ENCODE measurements around the gene PTK7.
"Not testable (repeated sequence)": the region's sequence is repeated elsewhere in the genome, so short reads cannot be mapped to it uniquely, and the experiment has no call there.

PTK7 gene

GRCh38 chr6:43054206-43054943, 21.7 kb upstream of the PTK7 start:
- no peak for DNase-seq

DNA sequence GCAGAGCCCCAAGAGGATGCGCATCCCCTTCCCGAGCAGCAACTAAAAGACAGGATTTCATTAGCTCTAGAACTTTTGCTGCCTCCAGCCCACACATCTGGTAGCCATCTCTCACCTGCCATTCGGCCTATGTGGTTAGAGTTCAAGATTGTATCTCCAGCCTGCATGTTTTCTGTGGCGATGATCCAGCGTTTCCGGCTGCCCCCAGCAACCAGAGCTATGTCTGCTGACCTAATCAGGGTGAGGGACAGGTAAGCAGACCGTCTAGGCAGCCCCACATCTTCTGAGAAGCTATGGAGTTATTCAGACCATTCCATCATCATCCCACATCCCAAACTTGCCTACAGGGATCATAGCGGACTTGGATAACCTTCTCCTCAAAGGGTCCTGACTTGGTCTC, 20.1 kb upstream of the PTK7 start:
- no peak for DNase-seq

- no peak for DNase-seq
These were observed 17.6 kb upstream of the PTK7 start for GRCh38 chr6:43058531-43058930.

- peak; percentile 94 to 98 for DNase-seq
These were observed 16.7 kb upstream of the PTK7 start, which contains the start of the genes KLC4 and MRPL2 for GRCh38 chr6:43059168-43060033. Gene KLC4, plus strand, starts transcription at chr6:43059631. Its CDS starts 1,705 bp downstream, at chr6:43061336. Gene MRPL2, minus strand, starts transcription at chr6:43059434. Its CDS starts 53 bp downstream, at chr6:43059381.

- no peak for DNase-seq
These were observed 15.9 kb upstream of the PTK7 start for GRCh38 chr6:43060034-43060754.

- no peak for DNase-seq
These were observed 15.1 kb upstream of the PTK7 start for GRCh38 chr6:43060755-43061633.

GRCh38 chr6:43061861-43062260, 14.3 kb upstream of the PTK7 start:
- DNase-seq: no peak

DNA sequence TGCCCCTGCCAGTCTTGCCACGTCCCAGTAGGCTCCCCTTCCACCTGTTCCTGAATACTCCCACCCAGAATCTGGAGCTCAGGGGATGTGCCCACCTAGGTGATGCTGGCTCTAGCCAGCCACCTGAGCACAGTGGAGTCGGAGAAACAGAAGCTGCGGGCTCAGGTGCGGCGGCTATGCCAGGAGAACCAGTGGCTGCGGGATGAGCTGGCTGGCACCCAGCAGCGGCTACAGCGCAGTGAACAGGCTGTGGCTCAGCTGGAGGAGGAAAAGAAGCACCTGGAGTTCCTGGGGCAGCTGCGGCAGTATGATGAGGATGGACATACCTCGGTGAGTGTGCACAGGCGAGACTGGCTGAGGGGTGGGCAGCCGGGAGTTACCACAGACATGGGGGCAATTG, 13.3 kb upstream of the PTK7 start:
- no peak for DNase-seq

- DNase-seq: no peak
These were observed 6.0 kb upstream of the PTK7 start for GRCh38 chr6:43070028-43070632.

DNA sequence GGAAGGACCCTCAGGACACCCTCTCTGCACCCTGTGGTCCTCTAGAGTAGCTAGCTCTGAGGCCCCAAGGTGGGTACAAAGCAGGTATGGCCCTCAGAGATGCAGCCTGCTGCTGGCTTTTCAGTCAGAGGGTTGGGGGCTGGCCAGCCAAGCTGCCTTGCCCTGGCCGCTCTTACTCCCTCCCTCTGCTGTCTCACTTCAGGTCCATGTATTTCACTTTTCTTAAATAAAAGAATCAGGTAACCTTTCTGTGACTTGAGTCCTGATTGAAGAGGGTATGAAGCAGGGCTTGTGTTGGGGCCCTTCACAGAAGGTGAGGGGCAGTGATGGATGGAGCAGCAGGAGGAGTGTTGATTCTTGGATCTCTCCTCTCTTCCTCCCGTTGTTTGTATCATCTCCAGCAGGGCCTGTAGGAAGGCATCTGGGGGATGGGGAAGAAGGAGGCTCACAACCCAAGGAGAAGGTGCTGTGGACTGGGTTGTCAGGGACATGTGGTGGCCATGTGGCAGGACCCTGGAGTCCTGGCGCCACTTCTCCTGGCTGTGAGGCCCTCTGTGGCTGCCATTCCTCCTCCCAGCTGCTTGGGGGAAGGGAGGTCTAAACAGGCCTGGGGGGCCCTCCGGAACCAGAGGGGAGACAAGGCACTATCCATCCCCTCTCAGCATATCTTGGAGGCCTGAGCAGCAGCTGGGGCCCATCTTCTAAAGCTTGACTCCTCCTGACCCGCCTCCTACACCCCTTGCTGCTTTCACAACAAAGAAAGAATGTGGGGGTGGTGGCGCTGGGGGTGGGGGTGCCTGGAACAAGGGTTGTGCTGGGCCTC, 1.1 kb upstream of the PTK7 start:
- DNase-seq: no peak

GRCh38 chr6:43076464-43077332, 584 bp downstream of the PTK7 start:
- DNase-seq: no peak

DNA sequence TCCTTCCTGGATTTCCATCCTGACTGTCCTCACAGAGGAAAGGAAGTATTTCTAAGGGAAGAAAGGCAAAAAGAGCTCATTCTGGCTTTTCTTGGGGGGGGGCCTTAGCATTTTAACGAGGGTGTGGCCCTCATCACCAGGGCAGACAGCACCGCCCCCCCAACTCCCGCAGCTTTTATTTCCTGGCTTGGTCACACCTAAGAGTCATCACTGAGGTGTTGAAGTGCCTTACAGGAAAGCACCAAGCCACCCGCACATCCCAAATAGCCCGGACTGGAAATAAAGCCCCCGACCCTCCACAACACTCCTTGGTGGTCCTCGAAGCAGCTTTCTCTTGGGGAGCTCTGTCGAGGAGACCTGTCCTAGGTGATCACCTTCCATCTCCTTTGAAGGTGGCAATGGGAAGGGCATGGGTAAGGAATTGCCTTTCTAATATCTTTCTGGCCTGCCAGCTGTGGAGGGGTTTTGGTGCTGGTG, 1.3 kb downstream of the PTK7 start:
- DNase-seq: no peak

DNA sequence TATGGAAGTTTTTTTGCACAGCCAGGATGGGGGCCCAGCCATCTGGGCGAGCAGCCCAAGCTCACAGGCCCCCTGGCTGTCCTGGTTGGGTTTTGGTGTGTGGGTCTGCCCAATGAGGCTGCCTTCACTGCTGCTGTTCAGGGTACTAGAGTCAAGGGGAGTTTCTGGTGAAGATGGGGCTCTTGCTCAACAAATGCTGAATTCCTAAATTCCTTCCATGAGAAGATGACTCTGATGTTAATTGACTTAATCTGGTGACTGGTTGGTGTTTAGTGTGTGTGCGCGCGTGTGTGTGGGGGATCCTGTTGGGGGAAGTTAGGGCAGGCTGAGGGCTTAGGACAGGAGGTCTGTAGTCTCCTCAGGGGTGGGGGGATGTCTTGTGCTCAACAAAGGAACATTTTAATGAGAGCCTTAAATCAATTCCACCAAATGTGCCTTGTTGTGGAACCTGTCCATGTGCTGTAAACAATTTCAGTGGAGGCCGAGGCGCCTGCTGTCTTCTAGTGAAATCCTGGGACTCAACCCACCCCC, 1.9 kb downstream of the PTK7 start:
- DNase-seq: no peak

GRCh38 chr6:43078691-43079090, 2.6 kb downstream of the PTK7 start:
- no peak for DNase-seq

GRCh38 chr6:43081043-43081442, 4.9 kb downstream of the PTK7 start:
- no peak for DNase-seq

- not testable (repeated sequence) for DNase-seq
These were observed 5.8 kb downstream of the PTK7 start for GRCh38 chr6:43081922-43082321.

DNA sequence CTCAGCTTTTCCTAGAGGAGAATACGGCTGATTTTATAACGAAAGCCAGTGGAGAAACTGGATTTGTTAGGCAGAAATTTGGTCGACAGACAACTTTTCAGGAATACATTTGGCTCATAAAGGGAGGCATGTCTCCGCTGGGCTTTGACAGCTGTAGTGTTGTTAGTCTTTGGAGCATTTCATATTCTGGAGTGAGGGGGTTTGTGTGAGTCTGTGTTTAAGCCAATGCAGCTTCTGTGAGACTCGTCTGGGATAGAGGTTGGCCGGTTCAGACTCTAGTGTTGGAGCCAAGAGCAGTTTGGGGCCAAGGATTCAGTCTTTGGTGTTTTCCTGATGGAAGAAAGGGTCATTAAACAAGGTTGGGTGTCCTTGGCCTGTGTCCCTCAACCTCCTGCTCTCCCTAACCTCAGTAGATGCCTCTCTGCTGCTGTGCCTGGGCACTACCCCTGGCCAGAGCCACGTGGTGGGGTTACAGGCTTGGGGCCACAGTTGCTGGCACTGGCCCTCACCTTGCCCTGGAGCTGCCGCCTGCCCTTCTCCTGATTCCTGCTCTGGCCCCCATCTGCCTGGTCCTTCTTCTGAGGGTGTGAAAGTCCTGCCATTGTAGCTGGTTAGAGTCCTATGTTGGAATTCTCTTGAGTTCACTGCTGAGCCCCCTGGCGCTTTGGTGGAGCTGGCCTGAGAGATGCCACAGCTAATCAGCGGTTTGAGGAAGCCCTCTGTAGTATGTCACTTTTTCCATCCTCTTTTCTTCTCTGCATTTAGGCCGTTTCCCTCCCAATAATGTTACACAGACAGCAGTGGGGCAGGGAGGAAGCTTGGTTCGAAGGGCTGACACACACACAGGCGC, 6.9 kb downstream of the PTK7 start:
- DNase-seq: no peak

DNA sequence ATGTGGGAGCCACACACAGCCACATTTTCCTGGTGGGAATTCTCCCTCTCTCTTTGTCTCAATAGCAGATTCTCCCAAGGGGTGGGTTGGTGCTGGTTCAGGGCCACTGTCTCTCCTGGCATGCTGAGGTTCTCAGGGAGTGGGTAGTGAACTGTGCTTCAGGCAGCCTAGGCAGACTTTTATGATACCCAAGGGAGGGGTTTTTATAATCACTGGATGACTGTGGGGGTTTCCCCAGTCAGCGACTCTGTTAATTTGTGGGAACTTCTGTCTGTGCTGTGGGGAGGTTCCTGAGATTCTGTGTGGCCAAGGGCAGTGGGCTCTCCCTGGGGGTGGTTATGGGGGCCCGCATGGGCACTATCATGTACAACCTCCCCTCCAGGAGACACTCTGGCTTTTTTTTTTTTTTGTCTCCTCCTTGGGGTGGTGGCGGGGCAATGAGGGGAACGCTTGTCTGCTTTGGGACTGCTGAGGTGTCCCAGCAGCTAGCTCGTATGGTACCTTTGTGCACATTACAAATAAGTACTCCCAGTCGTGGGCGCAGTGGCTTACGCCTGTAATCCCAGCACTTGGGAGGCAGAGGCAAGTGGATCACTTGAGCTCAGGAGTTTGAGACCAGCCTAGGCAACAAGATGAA, 10.0 kb downstream of the PTK7 start:
- no peak for DNase-seq
